Mesenchymal stem cell (in vitro differentiated cells and primary cell): ENCODE data around the gene TTYH1.
A peak's percentile ranks its signal among the peaks of the same experiment; 100 is the strongest.

ENCODE experiments used
- DNase-seq: peaks from one replicate; pipeline ENCODE4 v3.0.0-alpha.2; 2013
- H2AFZ ChIP-seq: one replicate; pipeline ENCODE4 v1.6.1; 2013; ENCODE audit warnings: low read depth, mild to moderate bottlenecking, control low read depth, inconsistent platforms, low read length, moderate library complexity
- H2AK5ac ChIP-seq: 2 replicates; pipeline ENCODE4 v1.6.1; 2013; ENCODE audit warnings: low read length, moderate library complexity, mild to moderate bottlenecking, inconsistent platforms; ENCODE audit not compliant: severe bottlenecking
- H2BK120ac ChIP-seq: one replicate; pipeline ENCODE4 v1.6.1; 2013; ENCODE audit warnings: low read depth, mild to moderate bottlenecking, inconsistent platforms, low read length, moderate library complexity
- H2BK12ac ChIP-seq, 2 experiments: one replicate each; pipeline ENCODE4 v1.6.1; 2013; ENCODE audit warnings: inconsistent platforms in 2 of 2, low read length in 2 of 2, mild to moderate bottlenecking in 2 of 2, moderate library complexity in 2 of 2, control low read depth in 1 of 2
- H2BK15ac ChIP-seq: one replicate; pipeline ENCODE4 v1.6.1; 2013; ENCODE audit warnings: mild to moderate bottlenecking, low read depth, inconsistent platforms; ENCODE audit not compliant: poor library complexity, severe bottlenecking
- H2BK5ac ChIP-seq: 2 replicates; pipeline ENCODE4 v1.6.1; 2013; ENCODE audit warnings: low read depth, mild to moderate bottlenecking, low read length, control low read depth, inconsistent platforms; ENCODE audit not compliant: poor library complexity, severe bottlenecking
- H3K14ac ChIP-seq, 2 experiments: one replicate each; pipeline ENCODE4 v1.6.1; 2013; ENCODE audit warnings: inconsistent platforms in 2 of 2, low read length in 2 of 2, control low read depth in 1 of 2, mild to moderate bottlenecking in 1 of 2, moderate library complexity in 1 of 2
- H3K18ac ChIP-seq, 2 experiments: one replicate each; pipeline ENCODE4 v1.6.1; 2013; ENCODE audit warnings: inconsistent platforms in 2 of 2, low read length in 2 of 2, control low read depth in 1 of 2, low read depth in 1 of 2, mild to moderate bottlenecking in 1 of 2
- H3K23ac ChIP-seq, 2 experiments: one replicate each; pipeline ENCODE4 v1.6.1; 2013; ENCODE audit warnings: inconsistent platforms in 2 of 2, low read length in 2 of 2, mild to moderate bottlenecking in 2 of 2, moderate library complexity in 2 of 2, control low read depth in 1 of 2
- H3K27ac ChIP-seq: 2 replicates; pipeline ENCODE4 v1.5.1; 2013; ENCODE audit warnings: mild to moderate bottlenecking, moderate library complexity, low read length, control low read depth, inconsistent platforms; ENCODE audit not compliant: poor library complexity, severe bottlenecking
- H3K27me3 ChIP-seq, 2 experiments: 2 replicates each; pipeline versions ENCODE4 v1.6.1 to v1.7.0; 2013; ENCODE audit warnings: low read length in 2 of 2, mild to moderate bottlenecking in 2 of 2, moderate library complexity in 2 of 2, control low read depth in 1 of 2, inconsistent platforms in 1 of 2; ENCODE audit not compliant: control insufficient read depth in 1 of 2, insufficient read depth in 1 of 2
- H3K36me3 ChIP-seq, 2 experiments: 2 replicates each; pipeline versions ENCODE4 v1.6.1 to v1.7.0; 2013; ENCODE audit warnings: low read length in 2 of 2, control low read depth in 1 of 2, inconsistent platforms in 1 of 2, low read depth in 1 of 2, mild to moderate bottlenecking in 1 of 2; ENCODE audit not compliant: insufficient read depth in 2 of 2, control insufficient read depth in 1 of 2
- H3K4ac ChIP-seq, 2 experiments: one replicate each; pipeline ENCODE4 v1.6.1; 2013; ENCODE audit warnings: inconsistent platforms in 2 of 2, low read length in 2 of 2, mild to moderate bottlenecking in 2 of 2, moderate library complexity in 2 of 2, control low read depth in 1 of 2, low read depth in 1 of 2
- H3K4me1 ChIP-seq: 2 replicates; pipeline ENCODE4 v1.6.1; 2013; ENCODE audit warnings: low read depth, low read length, control low read depth; ENCODE audit not compliant: control insufficient read depth, insufficient read depth
- H3K4me2 ChIP-seq: 2 replicates; pipeline ENCODE4 v1.6.1; 2013; ENCODE audit warnings: low read length, mild to moderate bottlenecking, inconsistent platforms; ENCODE audit not compliant: poor library complexity, severe bottlenecking
- H3K4me3 ChIP-seq, 2 experiments: 2 replicates each; pipeline versions ENCODE4 v1.5.1 to v1.7.0; 2013; ENCODE audit warnings: low read length in 2 of 2, mild to moderate bottlenecking in 2 of 2, control low read depth in 1 of 2, low read depth in 1 of 2; ENCODE audit not compliant: insufficient read depth in 1 of 2
- H3K79me1 ChIP-seq: replicated peaks from 2 replicates; pipeline ENCODE4 v1.6.1; 2013; ENCODE audit warnings: mild to moderate bottlenecking, control low read depth, low read length, inconsistent platforms; ENCODE audit not compliant: poor library complexity, severe bottlenecking
- H3K9ac ChIP-seq: 2 replicates; pipeline ENCODE4 v1.7.0; 2013; ENCODE audit warnings: mild to moderate bottlenecking, low read length, moderate library complexity
- H3K9me3 ChIP-seq: 2 replicates; pipeline ENCODE4 v1.7.0; 2013; ENCODE audit warnings: mild to moderate bottlenecking, low read length; ENCODE audit not compliant: control insufficient read depth
- H4K8ac ChIP-seq: one replicate; pipeline ENCODE4 v1.6.1; 2013; ENCODE audit warnings: inconsistent platforms, mild to moderate bottlenecking, low read length, moderate library complexity
- H4K91ac ChIP-seq: one replicate; pipeline ENCODE4 v1.6.1; 2013; ENCODE audit warnings: mild to moderate bottlenecking, low read length, inconsistent platforms
- WGBS: methylation state at CpG from one replicate; pipeline ENCODE4 v1.1.7; 2013; ENCODE audit warnings: mixed read lengths; 5-methylcytosine and 5-hydroxymethylcytosine counted together

TTYH1 gene

DNA sequence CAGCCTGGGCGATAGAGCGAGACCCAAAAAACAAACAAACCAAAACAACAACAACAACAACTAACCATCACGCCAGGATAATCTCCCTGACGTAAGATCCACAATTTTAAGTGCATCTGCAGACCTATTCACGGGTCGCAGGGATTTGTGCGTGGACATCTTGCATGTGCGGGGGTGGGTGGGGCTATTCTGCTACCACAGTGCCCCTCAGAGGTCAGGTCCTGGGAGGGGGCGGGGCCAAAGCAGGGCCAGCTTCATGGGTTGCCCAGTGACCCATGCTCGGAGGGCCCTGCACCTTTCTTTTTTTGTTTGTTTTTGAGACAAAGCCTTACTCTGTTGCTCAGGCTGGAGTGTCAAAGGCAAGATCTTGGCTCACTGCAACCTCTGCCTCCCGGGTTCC lies 60.4 kb downstream of the TTYH1 start:
- Histone ChIP-seq H2AK5ac (no peak overlapping the region), H4K91ac (no peak overlapping the region), H3K79me1 (no peaks in the 10 kb centered on the region), H3K9ac (no peak overlapping the region), H3K18ac (no peak overlapping the region), H3K4me3 (no peak overlapping the region), H2BK120ac (no peak overlapping the region), H2BK12ac (no peak overlapping the region), H3K4me1 (peaks cover 18% of the 10 kb centered on the region), H3K4me2 (no peak overlapping the region), H3K36me3 (no peaks in the 10 kb centered on the region), H3K27me3 (peaks cover 9 to 23% of the 10 kb centered on the region in 2 experiments), H2BK15ac (no peak overlapping the region), H3K14ac (no peak overlapping the region), H2AFZ (no peak overlapping the region), H3K23ac (no peak overlapping the region), H2BK5ac (no peak overlapping the region), H4K8ac (no peak overlapping the region), H3K9me3 (no peaks in the 10 kb centered on the region), H3K4ac (no peak overlapping the region), H3K27ac (no peak overlapping the region)
- no peak for DNase-seq
- WGBS = 89% methylated on average over 11 of the region's 11 CpGs

DNA sequence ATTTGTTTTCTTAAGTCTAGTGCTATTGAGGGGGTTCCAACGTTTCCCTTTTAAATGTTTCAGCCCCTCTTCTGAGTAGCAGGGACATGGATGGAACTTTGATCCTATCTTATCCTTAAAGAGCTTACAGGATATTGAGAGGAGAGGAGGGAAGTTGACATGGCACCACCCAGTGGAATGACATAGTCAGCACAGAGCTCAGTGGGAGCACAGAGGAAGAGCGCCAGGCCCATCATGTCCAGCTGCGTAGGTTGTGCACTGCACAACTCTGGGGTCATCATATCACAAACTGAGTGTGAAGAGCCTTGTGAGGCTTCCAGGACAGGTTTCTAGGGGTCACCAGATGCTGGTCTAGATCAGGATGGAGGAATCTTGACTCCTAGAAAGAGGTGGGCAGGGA lies 62.4 kb downstream of the TTYH1 start:
- H3K14ac ChIP-seq = no peak overlapping the region
- no peaks in the 10 kb centered on the region for H3K79me1 ChIP-seq
- H2BK15ac ChIP-seq = no peak overlapping the region
- H3K27ac ChIP-seq = no peak overlapping the region
- no peak overlapping the region for H2BK120ac ChIP-seq
- no peak for DNase-seq
- 86% methylated on average over 2 of the region's 3 CpGs for WGBS
- no peak overlapping the region for H2AFZ ChIP-seq
- no peak overlapping the region for H2BK5ac ChIP-seq
- H4K91ac ChIP-seq = no peak overlapping the region
- H3K18ac ChIP-seq = no peak overlapping the region
- peaks cover 0 to 20% of the 10 kb centered on the region in 2 experiments for H3K27me3 ChIP-seq
- no peaks in the 10 kb centered on the region for H3K9me3 ChIP-seq
- no peak overlapping the region for H3K4me2 ChIP-seq
- H2AK5ac ChIP-seq = no peak overlapping the region
- no peaks in the 10 kb centered on the region for H3K36me3 ChIP-seq
- H3K4ac ChIP-seq = no peak overlapping the region
- H3K23ac ChIP-seq = no peak overlapping the region
- no peak overlapping the region for H2BK12ac ChIP-seq
- peaks cover 9% of the 10 kb centered on the region for H3K4me1 ChIP-seq
- H4K8ac ChIP-seq = no peak overlapping the region
- no peak overlapping the region for H3K4me3 ChIP-seq
- no peak overlapping the region for H3K9ac ChIP-seq

DNA sequence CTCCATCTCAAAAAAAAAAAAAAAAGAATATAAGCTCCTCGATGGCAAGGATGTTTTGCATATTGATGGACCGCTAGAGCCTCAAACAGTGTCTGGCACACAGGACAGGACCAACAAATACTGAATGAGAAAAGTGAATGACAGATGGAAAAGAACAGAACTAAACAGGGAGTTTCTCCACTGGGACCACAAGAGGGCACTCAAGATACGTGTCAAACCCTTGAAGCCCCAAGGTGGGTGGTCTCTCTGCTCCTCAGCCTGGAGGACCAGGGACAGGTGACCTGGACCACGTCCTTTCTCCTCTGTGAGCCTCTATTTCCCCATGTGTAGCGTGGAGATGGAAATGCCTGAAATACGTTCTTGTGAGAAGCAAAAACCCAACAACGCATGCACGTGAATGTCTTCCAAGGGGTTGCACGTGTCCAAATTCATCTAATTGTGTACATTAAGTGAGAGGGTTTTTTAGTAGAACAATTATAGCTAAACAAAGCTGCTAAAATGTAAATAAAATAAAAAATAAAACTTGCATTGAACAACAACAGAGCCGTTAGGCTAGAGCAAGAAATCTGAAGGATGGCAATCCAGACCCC lies 63.5 kb downstream of the TTYH1 start:
- H3K36me3 ChIP-seq = no peaks in the 10 kb centered on the region
- H3K4me3 ChIP-seq = no peak overlapping the region
- H2BK12ac ChIP-seq = no peak overlapping the region
- peak; percentile 73 for DNase-seq
- no peak overlapping the region for H3K4me2 ChIP-seq
- H3K4ac ChIP-seq = no peak overlapping the region
- no peak overlapping the region for H2AK5ac ChIP-seq
- no peak overlapping the region for H2BK15ac ChIP-seq
- H2AFZ ChIP-seq = no peak overlapping the region
- no peak overlapping the region for H3K23ac ChIP-seq
- no peaks in the 10 kb centered on the region for H3K79me1 ChIP-seq
- H4K91ac ChIP-seq = no peak overlapping the region
- no peak overlapping the region for H3K27ac ChIP-seq
- peaks cover 2% of the 10 kb centered on the region for H3K4me1 ChIP-seq
- no peak overlapping the region for H3K14ac ChIP-seq
- 11% methylated on average over 8 of the region's 10 CpGs for WGBS
- no peak overlapping the region for H3K9ac ChIP-seq
- no peak overlapping the region for H4K8ac ChIP-seq
- H2BK120ac ChIP-seq = no peak overlapping the region
- H2BK5ac ChIP-seq = no peak overlapping the region
- H3K18ac ChIP-seq = no peak overlapping the region
- H3K27me3 ChIP-seq = peaks cover 0 to 16% of the 10 kb centered on the region in 2 experiments
- no peaks in the 10 kb centered on the region for H3K9me3 ChIP-seq

DNA sequence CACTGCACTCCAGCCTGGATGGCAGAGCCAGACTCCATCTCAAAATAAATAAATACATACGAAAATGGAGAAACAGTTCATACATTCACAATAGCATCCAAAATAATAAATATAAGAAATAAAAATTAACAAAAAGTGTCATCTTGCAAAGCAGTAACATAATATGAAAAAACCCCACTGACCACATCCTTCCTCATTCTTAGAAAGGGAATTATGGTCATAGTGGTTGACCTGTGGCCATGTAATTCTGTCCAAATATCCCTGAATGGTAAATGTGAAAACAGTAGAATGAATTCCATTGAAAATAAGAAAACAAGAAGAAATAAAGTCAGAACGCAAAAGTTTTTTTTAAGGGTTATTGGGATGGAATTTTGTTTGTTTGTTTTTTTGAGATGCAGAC lies 64.8 kb downstream of the TTYH1 start:
- 95% methylated on average over 1 of the region's 2 CpGs for WGBS
- Histone ChIP-seq H4K91ac (no peak overlapping the region), H2BK12ac (no peak overlapping the region), H3K9me3 (no peaks in the 10 kb centered on the region), H4K8ac (no peak overlapping the region), H3K4me3 (no peak overlapping the region), H3K4me1 (no peaks in the 10 kb centered on the region), H2AFZ (no peak overlapping the region), H3K4me2 (no peak overlapping the region), H2BK15ac (no peak overlapping the region), H2BK120ac (no peak overlapping the region), H2BK5ac (no peak overlapping the region), H3K27ac (no peak overlapping the region), H3K79me1 (no peaks in the 10 kb centered on the region), H2AK5ac (no peak overlapping the region), H3K14ac (no peak overlapping the region), H3K4ac (no peak overlapping the region), H3K27me3 (peaks cover 0 to 19% of the 10 kb centered on the region in 2 experiments), H3K36me3 (no peaks in the 10 kb centered on the region), H3K9ac (no peak overlapping the region), H3K23ac (no peak overlapping the region), H3K18ac (no peak overlapping the region)
- DNase-seq = no peak
